Measurements from ENCODE around the gene IWS1. TPM values are rescaled to one million over a fixed set of nuclear protein-coding genes. Genes with fewer than 3 reads are reported as not detected.
A peak's percentile ranks its signal among the peaks of the same experiment; 100 is the strongest.

IWS1 gene
- total RNA-seq, 1 donor: 36.6 TPM

- no peak for TF ChIP-seq CTCF (IDR thresholded peaks at IDR 0.05; ENCODE audit: extremely low read depth, low read depth, low read length)
- peaks cover 15% of the 10 kb centered on the region for H3K36me3 ChIP-seq (ENCODE audit: insufficient read depth, low read length)
Observed at GRCh38 chr2:127511917-127512316, 14.4 kb downstream of the IWS1 start.

GRCh38 chr2:127511090-127511695 lies 15.1 kb downstream of the IWS1 start:
- Histone ChIP-seq H2AFZ (ENCODE audit: low read length) (no peak overlapping the region), H3K4me1 (ENCODE audit: insufficient read depth, low read length) (peaks cover 39% of the 10 kb centered on the region), H3K36me3 (ENCODE audit: insufficient read depth, low read length) (peaks cover 13% of the 10 kb centered on the region), H3K79me2 (ENCODE audit: insufficient read depth, low read length) (peaks cover 83% of the 10 kb centered on the region), H4K20me1 (ENCODE audit: insufficient read depth, low read length) (peaks cover 7% of the 10 kb centered on the region), H3K27me3 (ENCODE audit: insufficient read depth, low read length) (no peaks in the 10 kb centered on the region), H3K4me3 (ENCODE audit: insufficient read depth, low read length) (no peak overlapping the region), H3K9me3 (ENCODE audit: low read depth, low read length) (no peaks in the 10 kb centered on the region), H3K4me2 (ENCODE audit: insufficient read depth, low read length) (no peak overlapping the region), H3K27ac (ENCODE audit: low read depth, low read length) (peak overlapping the region; percentile 2)
- no peak for DNase-seq (ENCODE audit: insufficient read length, low spot score, missing footprints)
- no peak for TF ChIP-seq CTCF (IDR thresholded peaks at IDR 0.05; ENCODE audit: extremely low read depth, low read depth, low read length)

More at GRCh38 chr2:127511917-127512316, 14.4 kb downstream of the IWS1 start:
- peaks cover 41% of the 10 kb centered on the region for H3K4me1 ChIP-seq (ENCODE audit: insufficient read depth, low read length)
- no peaks in the 10 kb centered on the region for H3K9me3 ChIP-seq (ENCODE audit: low read depth, low read length)
- H3K4me3 ChIP-seq (ENCODE audit: insufficient read depth, low read length): no peak overlapping the region
- H2AFZ ChIP-seq (ENCODE audit: low read length): no peak overlapping the region
- H4K20me1 ChIP-seq (ENCODE audit: insufficient read depth, low read length): peaks cover 10% of the 10 kb centered on the region
- peaks cover 84% of the 10 kb centered on the region for H3K79me2 ChIP-seq (ENCODE audit: insufficient read depth, low read length)
- H3K27me3 ChIP-seq (ENCODE audit: insufficient read depth, low read length): no peaks in the 10 kb centered on the region
- H3K27ac ChIP-seq (ENCODE audit: low read depth, low read length): peak overlapping the region; percentile 2
- DNase-seq (ENCODE audit: insufficient read length, low spot score, missing footprints): no peak
- H3K4me2 ChIP-seq (ENCODE audit: insufficient read depth, low read length): no peak overlapping the region

GRCh38 chr2:127510073-127510472 lies 16.2 kb downstream of the IWS1 start:
- no peak overlapping the region for H3K4me2 ChIP-seq (ENCODE audit: insufficient read depth, low read length)
- TF ChIP-seq CTCF (IDR thresholded peaks at IDR 0.05; ENCODE audit: extremely low read depth, low read depth, low read length): no peak
- H3K79me2 ChIP-seq (ENCODE audit: insufficient read depth, low read length): peaks cover 85% of the 10 kb centered on the region
- H3K4me1 ChIP-seq (ENCODE audit: insufficient read depth, low read length): peaks cover 35% of the 10 kb centered on the region
- no peak overlapping the region for H3K4me3 ChIP-seq (ENCODE audit: insufficient read depth, low read length)
- H4K20me1 ChIP-seq (ENCODE audit: insufficient read depth, low read length): peaks cover 5% of the 10 kb centered on the region
- no peaks in the 10 kb centered on the region for H3K9me3 ChIP-seq (ENCODE audit: low read depth, low read length)
- no peaks in the 10 kb centered on the region for H3K27me3 ChIP-seq (ENCODE audit: insufficient read depth, low read length)
- H3K27ac ChIP-seq (ENCODE audit: low read depth, low read length): peak overlapping the region; percentile 88
- peaks cover 18% of the 10 kb centered on the region for H3K36me3 ChIP-seq (ENCODE audit: insufficient read depth, low read length)
- H2AFZ ChIP-seq (ENCODE audit: low read length): no peak overlapping the region
- no peak for DNase-seq (ENCODE audit: insufficient read length, low spot score, missing footprints)

GRCh38 chr2:127508631-127509034 lies 17.7 kb downstream of the IWS1 start:
- Histone ChIP-seq H2AFZ (ENCODE audit: low read length) (no peak overlapping the region), H3K9me3 (ENCODE audit: low read depth, low read length) (no peaks in the 10 kb centered on the region), H3K27me3 (ENCODE audit: insufficient read depth, low read length) (no peaks in the 10 kb centered on the region), H3K79me2 (ENCODE audit: insufficient read depth, low read length) (peaks cover 83% of the 10 kb centered on the region), H3K4me1 (ENCODE audit: insufficient read depth, low read length) (peaks cover 38% of the 10 kb centered on the region), H3K4me3 (ENCODE audit: insufficient read depth, low read length) (peak overlapping the region; percentile 31), H3K36me3 (ENCODE audit: insufficient read depth, low read length) (peaks cover 24% of the 10 kb centered on the region), H4K20me1 (ENCODE audit: insufficient read depth, low read length) (peaks cover 5% of the 10 kb centered on the region), H3K27ac (ENCODE audit: low read depth, low read length) (peak overlapping the region; percentile 88), H3K4me2 (ENCODE audit: insufficient read depth, low read length) (peak overlapping the region; percentile 64)
- TF ChIP-seq CTCF (IDR thresholded peaks at IDR 0.05; ENCODE audit: extremely low read depth, low read depth, low read length): no peak
- DNase-seq (ENCODE audit: insufficient read length, low spot score, missing footprints): peak; percentile 91
